Epidermal melanocyte (primary cell): ENCODE measurements around the gene PRKD3.

Experiments used
- DNase-seq: peaks from one replicate; pipeline ENCODE4 v3.0.0; 2011; ENCODE audit warnings: low spot score; ENCODE audit not compliant: insufficient read length

Gene PRKD3

GRCh38 chr2:37324786-37325624, at the start of gene PRKD3:
Gene PRKD3, minus strand, starts transcription at chr2:37324833. Its CDS starts 8,309 bp downstream, at chr2:37316524.
- peak; percentile 63 for DNase-seq

GRCh38 chr2:37372000-37372399, 47.4 kb upstream of the PRKD3 start:
- no peak for DNase-seq

- no peak for DNase-seq
Measured at GRCh38 chr2:37370666-37371065, 46.0 kb upstream of the PRKD3 start.

- no peak for DNase-seq
Measured at GRCh38 chr2:37367984-37368383, 43.4 kb upstream of the PRKD3 start.

GRCh38 chr2:37367310-37367709, 42.7 kb upstream of the PRKD3 start:
- no peak for DNase-seq

GRCh38 chr2:37366773-37367172, 42.1 kb upstream of the PRKD3 start:
- no peak for DNase-seq

- no peak for DNase-seq
Measured at GRCh38 chr2:37365669-37366068, 41.0 kb upstream of the PRKD3 start.

GRCh38 chr2:37364351-37364750, 39.7 kb upstream of the PRKD3 start:
- DNase-seq, result no peak

GRCh38 chr2:37361994-37362698, 37.5 kb upstream of the PRKD3 start:
- no peak for DNase-seq

GRCh38 chr2:37361216-37361815, 36.7 kb upstream of the PRKD3 start:
- DNase-seq, result no peak

- no peak for DNase-seq
Measured at GRCh38 chr2:37358466-37358865, 33.8 kb upstream of the PRKD3 start.

- DNase-seq, result no peak
Measured at GRCh38 chr2:37357530-37357929, 32.9 kb upstream of the PRKD3 start.

- no peak for DNase-seq
Measured at GRCh38 chr2:37357069-37357468, 32.4 kb upstream of the PRKD3 start.

GRCh38 chr2:37356299-37356698, 31.7 kb upstream of the PRKD3 start:
- no peak for DNase-seq

GRCh38 chr2:37355735-37356134, 31.1 kb upstream of the PRKD3 start:
- no peak for DNase-seq

- DNase-seq, result no peak
Measured at GRCh38 chr2:37354531-37354930, 29.9 kb upstream of the PRKD3 start.

GRCh38 chr2:37350034-37350433, 25.4 kb upstream of the PRKD3 start:
- DNase-seq, result no peak

- no peak for DNase-seq
Measured at GRCh38 chr2:37349231-37349860, 24.7 kb upstream of the PRKD3 start.

GRCh38 chr2:37348155-37348554, 23.5 kb upstream of the PRKD3 start:
- DNase-seq, result no peak

GRCh38 chr2:37344453-37345361, 20.1 kb upstream of the PRKD3 start, which contains the start of gene QPCT:
Gene QPCT, plus strand, starts transcription at chr2:37344630. Its CDS starts 102 bp downstream, at chr2:37344732.
- peak; percentile 54 for DNase-seq
